ENCODE data around the gene LMO7.

Gene LMO7

GRCh38 chr13:75876142-75877050 lies 240.3 kb downstream of the LMO7 start:
- peak in 1 of 2 donors; percentile 4 for DNase-seq (ENCODE audit: low read depth in 2 of 2, low spot score in 1 of 2)

- DNase-seq (ENCODE audit: low read depth in 2 of 2, low spot score in 1 of 2) = no peak
Measured at GRCh38 chr13:75877071-75877470, 240.9 kb downstream of the LMO7 start.

GRCh38 chr13:75879656-75880055 lies 243.5 kb downstream of the LMO7 start:
- no peak for DNase-seq (ENCODE audit: low read depth in 2 of 2, low spot score in 1 of 2)

- no peak for DNase-seq (ENCODE audit: low read depth in 2 of 2, low spot score in 1 of 2)
Measured at GRCh38 chr13:75881109-75881775, 245.1 kb downstream of the LMO7 start.

- no peak for DNase-seq (ENCODE audit: low read depth in 2 of 2, low spot score in 1 of 2)
Measured at GRCh38 chr13:75882261-75882660, 246.1 kb downstream of the LMO7 start.

- no peak for DNase-seq (ENCODE audit: low read depth in 2 of 2, low spot score in 1 of 2)
Measured at GRCh38 chr13:75889427-75889826, 253.3 kb downstream of the LMO7 start.

GRCh38 chr13:75895168-75895567 lies 259.0 kb downstream of the LMO7 start:
- no peak for DNase-seq (ENCODE audit: low read depth in 2 of 2, low spot score in 1 of 2)

- DNase-seq (ENCODE audit: low read depth in 2 of 2, low spot score in 1 of 2) = no peak
Measured at GRCh38 chr13:75896271-75896670, 260.1 kb downstream of the LMO7 start.

GRCh38 chr13:75897386-75897785 lies 261.3 kb downstream of the LMO7 start:
- DNase-seq (ENCODE audit: low read depth in 2 of 2, low spot score in 1 of 2) = no peak

GRCh38 chr13:75901501-75901900 lies 265.4 kb downstream of the LMO7 start:
- no peak for DNase-seq (ENCODE audit: low read depth in 2 of 2, low spot score in 1 of 2)

GRCh38 chr13:75902166-75903104 lies 266.3 kb downstream of the LMO7 start:
- no peak for DNase-seq (ENCODE audit: low read depth in 2 of 2, low spot score in 1 of 2)

- no peak for DNase-seq (ENCODE audit: low read depth in 2 of 2, low spot score in 1 of 2)
Measured at GRCh38 chr13:75904012-75904411, 267.9 kb downstream of the LMO7 start.

GRCh38 chr13:75906315-75906714 lies 270.2 kb downstream of the LMO7 start:
- no peak for DNase-seq (ENCODE audit: low read depth in 2 of 2, low spot score in 1 of 2)

GRCh38 chr13:75907044-75907443 lies 270.9 kb downstream of the LMO7 start:
- no peak for DNase-seq (ENCODE audit: low read depth in 2 of 2, low spot score in 1 of 2)

- no peak for DNase-seq (ENCODE audit: low read depth in 2 of 2, low spot score in 1 of 2)
Measured at GRCh38 chr13:75908141-75908540, 272.0 kb downstream of the LMO7 start.

Data from stimulated activated CD8-positive, alpha-beta memory T cell treated with anti-CD3 and anti-CD28 coated beads, Interleukin-4, amount 100 ng/mL, for 4 hours (primary cell).